ENCODE measurements around the gene EBF3. TPM values are rescaled to one million over a fixed set of nuclear protein-coding genes. Genes with fewer than 3 reads are reported as not detected.

Gene EBF3
- total and polyA plus RNA-seq, 7 donors, result 1.2 to 8.9 (median 4.5) TPM; not detected in 1

DNA sequence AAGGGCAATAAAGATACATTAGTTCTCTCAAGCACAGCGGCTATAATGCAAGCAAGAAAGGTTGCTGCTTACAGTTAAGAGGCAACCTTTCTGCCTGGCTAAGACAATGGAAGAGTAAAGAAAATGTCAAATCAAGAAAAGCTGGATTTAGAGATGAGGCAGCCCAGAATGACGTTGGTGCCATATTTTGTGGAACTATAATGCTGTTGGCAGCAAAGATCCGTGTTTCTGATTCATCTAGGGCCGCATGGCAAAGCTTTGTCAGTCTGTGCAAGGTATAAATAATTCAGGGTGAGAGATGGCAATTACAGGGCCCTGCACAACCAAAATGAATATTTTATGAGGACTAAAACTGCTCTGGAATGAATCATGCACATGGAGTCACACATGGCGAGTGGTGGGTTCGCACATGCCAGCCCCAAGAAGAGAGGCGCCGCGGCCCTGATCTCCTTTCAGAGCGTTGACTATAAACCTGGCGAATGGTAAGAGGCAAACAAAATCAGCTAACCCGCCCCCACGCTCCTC, 76.6 kb downstream of the EBF3 start:
- Histone ChIP-seq H3K4me3 (no peak overlapping the region), H3K27ac (no peak overlapping the region), H3K4me1 (no peaks in the 10 kb centered on the region), H3K36me3 (no peaks in the 10 kb centered on the region), H3K9me3 (no peaks in the 10 kb centered on the region), H3K27me3 (peaks cover 0 to 3% (median 0%) of the 10 kb centered on the region in 3 donors)
- TF ChIP-seq EP300 (IDR thresholded peaks at IDR 0.05) (no peak), POLR2A (IDR thresholded peaks at IDR 0.05) (no peak), POLR2AphosphoS5 (IDR thresholded peaks at IDR 0.05) (no peak)
- TF ChIP-seq, protein P1, sequence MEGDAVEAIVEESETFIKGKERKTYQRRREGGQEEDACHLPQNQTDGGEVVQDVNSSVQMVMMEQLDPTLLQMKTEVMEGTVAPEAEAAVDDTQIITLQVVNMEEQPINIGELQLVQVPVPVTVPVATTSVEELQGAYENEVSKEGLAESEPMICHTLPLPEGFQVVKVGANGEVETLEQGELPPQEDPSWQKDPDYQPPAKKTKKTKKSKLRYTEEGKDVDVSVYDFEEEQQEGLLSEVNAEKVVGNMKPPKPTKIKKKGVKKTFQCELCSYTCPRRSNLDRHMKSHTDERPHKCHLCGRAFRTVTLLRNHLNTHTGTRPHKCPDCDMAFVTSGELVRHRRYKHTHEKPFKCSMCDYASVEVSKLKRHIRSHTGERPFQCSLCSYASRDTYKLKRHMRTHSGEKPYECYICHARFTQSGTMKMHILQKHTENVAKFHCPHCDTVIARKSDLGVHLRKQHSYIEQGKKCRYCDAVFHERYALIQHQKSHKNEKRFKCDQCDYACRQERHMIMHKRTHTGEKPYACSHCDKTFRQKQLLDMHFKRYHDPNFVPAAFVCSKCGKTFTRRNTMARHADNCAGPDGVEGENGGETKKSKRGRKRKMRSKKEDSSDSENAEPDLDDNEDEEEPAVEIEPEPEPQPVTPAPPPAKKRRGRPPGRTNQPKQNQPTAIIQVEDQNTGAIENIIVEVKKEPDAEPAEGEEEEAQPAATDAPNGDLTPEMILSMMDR (IDR thresholded peaks at IDR 0.05), result no peak
- 88 to 94% methylated on average over 13 of the region's 13 CpGs for WGBS, 2 donors
- intact Hi-C loops (cut with DNase I), result no loop called here
- no peak for DNase-seq

DNA sequence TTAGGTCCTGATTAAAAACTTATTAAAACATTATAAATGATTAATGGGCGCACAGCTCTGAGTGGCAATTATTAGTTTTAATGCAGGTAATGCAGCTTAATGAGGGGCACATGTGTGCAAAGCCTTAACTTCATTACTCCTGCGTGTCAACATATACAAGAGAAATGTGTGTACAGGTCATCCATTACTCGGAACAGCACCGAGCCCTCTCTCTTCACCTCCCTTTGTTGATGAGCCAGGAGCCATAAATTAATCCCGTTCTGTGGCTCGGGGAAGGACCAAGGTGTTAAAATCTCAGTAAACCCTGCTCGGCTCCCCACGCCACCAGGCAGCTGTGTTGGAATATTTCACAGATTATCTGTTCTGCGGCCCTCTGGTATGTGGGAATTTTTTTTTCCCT, 77.8 kb downstream of the EBF3 start:
- WGBS, 2 donors, result 37 to 75% methylated on average over 9 of the region's 9 CpGs
- Histone ChIP-seq H3K27me3 (peaks cover 0 to 3% (median 0%) of the 10 kb centered on the region in 3 donors), H3K4me1 (no peaks in the 10 kb centered on the region), H3K4me3 (no peak overlapping the region), H3K36me3 (no peaks in the 10 kb centered on the region), H3K27ac (no peak overlapping the region), H3K9me3 (no peaks in the 10 kb centered on the region)
- TF ChIP-seq, protein P1 (IDR thresholded peaks at IDR 0.05), result no peak
- no peak for TF ChIP-seq POLR2A (IDR thresholded peaks at IDR 0.05)
- TF ChIP-seq POLR2AphosphoS5 (IDR thresholded peaks at IDR 0.05), result no peak
- TF ChIP-seq EP300 (IDR thresholded peaks at IDR 0.05), result no peak
- DNase-seq, result no peak
- intact Hi-C loops (cut with DNase I), result no loop called here

DNA sequence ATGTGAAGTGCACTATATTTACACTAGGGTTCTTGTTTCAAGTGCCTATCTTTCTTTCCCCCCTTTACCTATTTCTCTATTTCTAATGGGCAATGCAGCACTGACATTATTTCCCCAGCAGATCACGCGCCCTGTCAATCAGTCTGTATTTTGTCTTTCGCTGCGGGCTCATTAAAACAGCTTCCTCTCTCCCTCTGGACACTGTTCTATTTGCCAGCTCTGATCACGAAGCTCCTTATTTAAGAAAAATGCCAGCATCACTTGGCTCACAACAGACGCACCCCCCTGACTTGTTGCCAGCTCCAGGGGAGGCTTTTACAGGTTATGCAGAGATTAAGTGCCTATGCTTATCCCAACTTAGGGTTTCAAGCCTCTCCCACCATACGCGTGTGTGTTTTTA, 78.5 kb downstream of the EBF3 start:
- 87 to 94% methylated on average over 8 of the region's 8 CpGs for WGBS, 2 donors
- intact Hi-C loops (cut with DNase I), result no loop called here
- TF ChIP-seq, protein P1 (IDR thresholded peaks at IDR 0.05), result no peak
- no peak for TF ChIP-seq POLR2AphosphoS5 (IDR thresholded peaks at IDR 0.05)
- TF ChIP-seq EP300 (IDR thresholded peaks at IDR 0.05), result no peak
- TF ChIP-seq POLR2A (IDR thresholded peaks at IDR 0.05), result no peak

DNA sequence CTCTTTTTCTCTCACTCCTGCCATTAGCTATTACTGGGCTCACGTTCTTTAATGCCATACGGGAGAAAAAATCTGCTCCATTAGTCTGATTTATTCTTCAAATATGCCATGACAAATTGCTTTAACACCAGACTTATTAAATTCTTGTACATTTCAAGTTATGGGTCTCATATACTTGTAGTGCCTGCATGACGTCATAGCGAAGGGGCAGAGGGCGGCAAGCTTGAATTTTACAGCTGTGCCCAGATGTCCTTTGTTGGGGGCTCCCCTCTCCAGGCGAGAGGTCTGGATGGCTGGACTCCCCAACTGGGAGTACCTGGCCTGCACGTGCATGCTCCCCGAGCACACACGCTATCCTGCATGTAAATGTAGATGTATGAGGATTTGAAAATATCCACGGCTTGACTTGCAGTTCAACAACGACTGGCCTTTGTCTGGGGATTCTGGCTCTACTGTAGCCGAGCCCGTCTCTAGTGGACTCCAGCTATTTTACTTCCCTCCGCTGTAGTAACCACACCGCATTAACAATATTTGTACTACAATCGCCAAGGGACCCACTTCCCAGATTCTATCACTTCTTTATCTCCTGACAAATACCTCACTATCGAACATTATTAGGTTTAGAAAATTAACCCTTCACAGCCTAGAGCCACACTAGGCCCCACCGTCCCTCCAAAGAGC, 79.5 kb downstream of the EBF3 start:
- Histone ChIP-seq H3K27me3 (peaks cover 0 to 3% (median 0%) of the 10 kb centered on the region in 3 donors), H3K36me3 (no peaks in the 10 kb centered on the region), H3K27ac (no peak overlapping the region), H3K9me3 (no peaks in the 10 kb centered on the region), H3K4me3 (no peak overlapping the region), H3K4me1 (no peaks in the 10 kb centered on the region)
- DNase-seq, result no peak
- 76 to 88% methylated on average over 18 of the region's 18 CpGs for WGBS, 2 donors
- intact Hi-C loops (cut with DNase I), result no loop called here
- TF ChIP-seq, protein P1 (IDR thresholded peaks at IDR 0.05), result no peak
- no peak for TF ChIP-seq POLR2A (IDR thresholded peaks at IDR 0.05)
- no peak for TF ChIP-seq EP300 (IDR thresholded peaks at IDR 0.05)
- no peak for TF ChIP-seq POLR2AphosphoS5 (IDR thresholded peaks at IDR 0.05)

More for the DNA sequence above, 78.5 kb downstream of the EBF3 start:
- Histone ChIP-seq H3K4me3 (no peak overlapping the region), H3K4me1 (no peaks in the 10 kb centered on the region), H3K36me3 (no peaks in the 10 kb centered on the region), H3K9me3 (no peaks in the 10 kb centered on the region), H3K27ac (no peak overlapping the region), H3K27me3 (peaks cover 0 to 3% (median 0%) of the 10 kb centered on the region in 3 donors)
- no peak for DNase-seq

All from sigmoid colon (tissue), 7 donors.